RWPE2 (cell line): ENCODE data around the gene PROC.

ENCODE experiments used
- ATAC-seq: fragments of 200-7000 bp; cut with Tn5 transposase; 3 replicates; pipeline ENCODE4 v1.9.1; 2021; ENCODE audit warnings: low read depth
- DNase-seq: peaks from one replicate; pipeline ENCODE4 v3.0.0-alpha.2; 2020; ENCODE audit warnings: low spot score
- H3K27ac ChIP-seq: fragments of 450-650 bp; 2 replicates; pipeline ENCODE4 v1.5.1; 2017; ENCODE audit warnings: mild to moderate bottlenecking; ENCODE audit not compliant: poor library complexity, severe bottlenecking
- H3K27me3 ChIP-seq: fragments of 250-450 bp; sonication (Bioruptor Pico); 2 replicates; pipeline ENCODE4 v1.5.1; 2021; ENCODE audit warnings: mild to moderate bottlenecking, moderate library complexity; ENCODE audit not compliant: insufficient read depth, poor library complexity, severe bottlenecking
- H3K36me3 ChIP-seq: fragments of 250-450 bp; sonication (Bioruptor Pico); 2 replicates; pipeline ENCODE4 v1.5.1; 2020; ENCODE audit warnings: low read depth, mild to moderate bottlenecking, moderate library complexity
- H3K4me1 ChIP-seq: fragments of 250-450 bp; sonication (Bioruptor Pico); 2 replicates; pipeline ENCODE4 v1.5.1; 2021; ENCODE audit warnings: mild to moderate bottlenecking, moderate library complexity; ENCODE audit not compliant: insufficient read depth, poor library complexity, severe bottlenecking
- H3K4me3 ChIP-seq: fragments of 250-450 bp; sonication (Bioruptor Pico); 2 replicates; pipeline ENCODE4 v1.5.1; 2021; ENCODE audit warnings: mild to moderate bottlenecking, moderate library complexity; ENCODE audit not compliant: severe bottlenecking
- H3K9me3 ChIP-seq: fragments of 250-450 bp; sonication (Bioruptor Pico); 2 replicates; pipeline ENCODE4 v1.5.1; 2021; ENCODE audit warnings: mild to moderate bottlenecking, moderate library complexity; ENCODE audit not compliant: severe bottlenecking
- TF ChIP-seq, protein P1 (sequence below): fragments of 450-650 bp; IDR thresholded peaks from one replicate; pipeline ENCODE4 v1.5.1; 2017; ENCODE audit warnings: mild to moderate bottlenecking, moderate library complexity; ENCODE audit not compliant: poor library complexity, severe bottlenecking

The PROC gene

DNA sequence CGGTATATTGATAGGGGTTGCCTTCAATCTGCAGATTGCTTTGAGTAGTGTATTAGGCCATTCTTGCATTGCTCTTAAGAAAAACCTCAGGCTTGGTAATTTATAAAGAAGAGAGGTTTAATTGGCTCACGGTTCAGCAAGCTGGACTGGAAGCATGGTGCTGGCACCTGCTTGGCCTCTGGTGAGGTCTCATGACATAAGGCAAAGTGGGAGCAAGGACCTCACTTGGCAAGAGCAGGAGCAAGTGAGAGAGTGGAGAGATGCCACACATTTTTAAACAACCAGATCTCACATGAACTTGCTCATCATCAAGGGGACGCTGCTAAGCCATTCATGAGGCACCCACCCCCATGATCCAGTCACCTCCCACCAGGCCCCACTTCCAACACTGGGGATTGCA is 35.4 kb upstream of the PROC start:
- no peaks in the 10 kb centered on the region for H3K9me3 ChIP-seq
- peaks cover 23% of the 10 kb centered on the region for H3K4me1 ChIP-seq
- no peaks in the 10 kb centered on the region for H3K27me3 ChIP-seq
- TF ChIP-seq, protein P1, sequence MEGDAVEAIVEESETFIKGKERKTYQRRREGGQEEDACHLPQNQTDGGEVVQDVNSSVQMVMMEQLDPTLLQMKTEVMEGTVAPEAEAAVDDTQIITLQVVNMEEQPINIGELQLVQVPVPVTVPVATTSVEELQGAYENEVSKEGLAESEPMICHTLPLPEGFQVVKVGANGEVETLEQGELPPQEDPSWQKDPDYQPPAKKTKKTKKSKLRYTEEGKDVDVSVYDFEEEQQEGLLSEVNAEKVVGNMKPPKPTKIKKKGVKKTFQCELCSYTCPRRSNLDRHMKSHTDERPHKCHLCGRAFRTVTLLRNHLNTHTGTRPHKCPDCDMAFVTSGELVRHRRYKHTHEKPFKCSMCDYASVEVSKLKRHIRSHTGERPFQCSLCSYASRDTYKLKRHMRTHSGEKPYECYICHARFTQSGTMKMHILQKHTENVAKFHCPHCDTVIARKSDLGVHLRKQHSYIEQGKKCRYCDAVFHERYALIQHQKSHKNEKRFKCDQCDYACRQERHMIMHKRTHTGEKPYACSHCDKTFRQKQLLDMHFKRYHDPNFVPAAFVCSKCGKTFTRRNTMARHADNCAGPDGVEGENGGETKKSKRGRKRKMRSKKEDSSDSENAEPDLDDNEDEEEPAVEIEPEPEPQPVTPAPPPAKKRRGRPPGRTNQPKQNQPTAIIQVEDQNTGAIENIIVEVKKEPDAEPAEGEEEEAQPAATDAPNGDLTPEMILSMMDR: no peak
- H3K36me3 ChIP-seq: no peaks in the 10 kb centered on the region
- no peak for ATAC-seq
- no peak for DNase-seq
- no peak overlapping the region for H3K27ac ChIP-seq
- H3K4me3 ChIP-seq: no peak overlapping the region

DNA sequence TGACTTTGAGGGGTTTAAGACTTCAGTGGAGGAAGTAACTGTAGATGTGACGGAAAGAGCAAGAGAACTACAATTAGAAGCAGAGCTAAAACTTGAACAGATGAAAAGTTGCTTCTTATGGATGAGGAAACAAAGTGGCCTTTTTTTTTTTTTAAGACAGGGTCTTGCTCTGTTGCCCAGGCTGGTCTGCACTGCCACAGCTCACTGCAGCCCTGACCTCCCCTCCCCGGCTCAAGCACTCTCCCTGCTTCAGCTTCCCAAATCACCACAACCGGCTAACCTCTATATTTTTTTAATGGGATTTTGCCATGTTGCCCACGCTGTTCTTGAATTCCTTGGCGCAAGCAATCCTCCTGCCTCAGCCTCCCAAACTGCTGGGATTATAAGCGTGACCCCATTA is 33.7 kb upstream of the PROC start:
- H3K36me3 ChIP-seq: no peaks in the 10 kb centered on the region
- DNase-seq (no peak), ATAC-seq (no peak)
- TF ChIP-seq, protein P1: no peak
- peaks cover 29% of the 10 kb centered on the region for H3K4me1 ChIP-seq
- no peak overlapping the region for H3K27ac ChIP-seq
- H3K27me3 ChIP-seq: no peaks in the 10 kb centered on the region
- no peak overlapping the region for H3K4me3 ChIP-seq
- no peaks in the 10 kb centered on the region for H3K9me3 ChIP-seq

DNA sequence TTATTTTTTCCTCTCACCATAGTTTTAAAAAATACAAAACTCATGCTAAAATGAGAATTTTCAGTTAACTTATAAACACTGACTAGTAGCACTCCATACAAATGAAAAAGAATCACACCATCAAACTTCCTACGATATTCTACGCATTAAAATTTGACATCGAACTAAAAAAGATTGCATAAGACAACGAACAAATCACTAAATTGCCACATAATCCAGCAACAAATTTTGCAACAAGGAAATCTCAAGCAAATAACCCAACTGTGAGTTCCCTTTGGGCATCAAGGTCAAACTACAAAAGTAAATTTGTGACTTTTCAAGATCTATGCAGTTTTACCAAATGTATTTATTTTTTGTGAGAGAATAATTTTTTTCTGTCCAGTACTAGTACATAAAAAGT is 32.0 kb upstream of the PROC start:
- TF ChIP-seq, protein P1: no peak
- H3K9me3 ChIP-seq: no peaks in the 10 kb centered on the region
- peak overlapping the region; percentile 99 for H3K4me3 ChIP-seq
- peaks cover 29% of the 10 kb centered on the region for H3K4me1 ChIP-seq
- H3K27me3 ChIP-seq: no peaks in the 10 kb centered on the region
- H3K27ac ChIP-seq: peak overlapping the region; percentile 91
- ATAC-seq (no peak), DNase-seq (no peak)
- no peaks in the 10 kb centered on the region for H3K36me3 ChIP-seq

DNA sequence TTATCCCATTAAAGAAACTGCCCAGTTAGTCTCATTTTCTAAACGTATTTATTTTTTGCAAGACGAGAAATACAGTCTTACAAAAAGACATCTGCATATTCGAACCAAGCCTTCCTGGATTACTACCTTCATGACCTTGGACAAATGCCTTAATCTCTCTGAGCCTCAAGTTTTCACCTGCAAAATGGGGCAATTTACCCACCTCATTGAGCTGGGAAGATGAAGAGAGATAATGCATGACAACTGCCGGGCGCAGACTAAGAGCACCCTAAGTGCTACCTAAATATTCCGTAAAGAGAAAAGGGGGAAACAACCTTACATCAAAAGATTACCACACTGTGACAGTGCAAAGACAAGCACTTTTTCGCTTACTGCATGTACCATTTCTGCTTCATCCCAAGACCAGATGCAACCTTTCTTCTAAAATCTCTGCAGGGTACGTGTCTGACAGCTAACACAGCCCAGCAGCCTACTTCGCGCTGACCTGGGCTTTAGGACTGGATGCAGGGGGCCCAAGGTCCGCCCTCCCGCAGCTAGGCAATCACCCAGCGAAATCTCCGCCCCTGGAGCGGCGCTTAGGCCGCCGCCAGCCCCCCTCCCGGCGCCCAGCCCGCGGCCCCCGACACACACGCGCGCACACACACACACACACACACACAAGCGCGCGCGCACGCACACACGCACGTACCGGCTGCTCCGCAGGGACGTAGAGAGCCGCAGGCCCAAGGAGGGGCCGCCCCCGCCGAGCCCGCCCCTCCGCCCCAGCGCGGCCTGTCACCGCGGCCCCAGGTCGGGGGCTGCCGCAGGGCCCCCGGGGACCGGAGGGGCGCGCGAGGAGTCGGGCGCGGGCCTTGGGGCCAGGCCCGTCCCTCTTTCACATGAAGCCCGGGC is 31.2 kb upstream of the PROC start:
- TF ChIP-seq, protein P1: no peak
- H3K4me3 ChIP-seq: peak overlapping the region; percentile 99
- H3K27ac ChIP-seq: peak overlapping the region; percentile 91
- no peaks in the 10 kb centered on the region for H3K9me3 ChIP-seq
- H3K36me3 ChIP-seq: no peaks in the 10 kb centered on the region
- peaks cover 24% of the 10 kb centered on the region for H3K4me1 ChIP-seq
- ATAC-seq (peak; percentile 74), DNase-seq (peak; percentile 83)
- H3K27me3 ChIP-seq: no peaks in the 10 kb centered on the region
